Measurements from ENCODE around the gene PRKAG1.

The PRKAG1 gene

DNA sequence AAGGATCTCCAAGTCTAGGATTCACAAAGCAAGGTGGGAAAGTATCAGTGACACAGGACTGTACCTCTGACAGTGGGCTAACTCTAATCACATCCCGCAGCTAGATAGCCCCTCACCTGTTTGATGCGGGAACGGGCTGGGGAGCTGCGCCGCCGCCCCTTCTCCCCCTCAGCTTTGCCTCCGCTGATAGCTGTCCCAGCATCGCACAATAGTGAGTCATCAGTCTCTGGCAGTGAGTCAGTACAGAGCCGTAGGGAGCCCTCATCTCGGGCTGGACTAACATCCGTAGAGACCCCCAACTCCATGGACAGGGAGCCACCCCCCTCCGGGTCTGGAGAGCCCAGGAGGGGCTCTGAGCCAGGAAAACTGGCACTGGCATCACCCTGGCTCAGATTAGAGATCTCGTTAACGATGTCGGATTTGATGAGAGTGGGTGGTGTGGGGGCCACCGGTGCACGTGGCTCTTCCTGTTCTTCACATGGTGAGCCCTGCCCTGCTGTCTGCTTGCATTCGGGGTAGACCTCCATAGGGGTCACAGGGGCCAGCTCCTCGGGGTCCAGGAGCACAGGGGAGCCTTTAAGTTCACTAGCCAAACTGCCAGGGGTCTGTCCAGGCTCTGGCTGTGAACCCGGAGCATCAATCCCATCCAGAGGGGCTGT lies 31.1 kb upstream of the PRKAG1 start:
- no peak for DNase-seq

DNA sequence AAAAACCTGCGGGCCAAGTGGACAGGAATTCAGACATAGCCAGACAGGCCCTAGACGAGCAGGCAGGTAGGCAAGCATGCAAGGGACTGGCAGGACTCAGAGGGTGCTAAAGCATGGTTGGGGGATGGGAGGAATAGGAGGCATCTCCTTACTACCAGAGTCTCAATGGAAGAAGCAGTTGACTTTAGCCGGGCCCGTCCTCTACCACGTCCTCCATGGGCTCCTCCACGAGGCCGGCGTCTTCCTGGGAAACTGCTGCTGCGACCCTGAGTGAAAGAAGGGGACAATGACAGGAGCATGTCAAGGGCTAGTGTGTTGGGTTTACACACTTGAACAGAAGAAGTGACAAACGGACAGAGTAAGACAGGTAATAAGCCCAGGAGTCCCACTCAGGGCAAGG lies 30.4 kb upstream of the PRKAG1 start:
- no peak for DNase-seq

DNA sequence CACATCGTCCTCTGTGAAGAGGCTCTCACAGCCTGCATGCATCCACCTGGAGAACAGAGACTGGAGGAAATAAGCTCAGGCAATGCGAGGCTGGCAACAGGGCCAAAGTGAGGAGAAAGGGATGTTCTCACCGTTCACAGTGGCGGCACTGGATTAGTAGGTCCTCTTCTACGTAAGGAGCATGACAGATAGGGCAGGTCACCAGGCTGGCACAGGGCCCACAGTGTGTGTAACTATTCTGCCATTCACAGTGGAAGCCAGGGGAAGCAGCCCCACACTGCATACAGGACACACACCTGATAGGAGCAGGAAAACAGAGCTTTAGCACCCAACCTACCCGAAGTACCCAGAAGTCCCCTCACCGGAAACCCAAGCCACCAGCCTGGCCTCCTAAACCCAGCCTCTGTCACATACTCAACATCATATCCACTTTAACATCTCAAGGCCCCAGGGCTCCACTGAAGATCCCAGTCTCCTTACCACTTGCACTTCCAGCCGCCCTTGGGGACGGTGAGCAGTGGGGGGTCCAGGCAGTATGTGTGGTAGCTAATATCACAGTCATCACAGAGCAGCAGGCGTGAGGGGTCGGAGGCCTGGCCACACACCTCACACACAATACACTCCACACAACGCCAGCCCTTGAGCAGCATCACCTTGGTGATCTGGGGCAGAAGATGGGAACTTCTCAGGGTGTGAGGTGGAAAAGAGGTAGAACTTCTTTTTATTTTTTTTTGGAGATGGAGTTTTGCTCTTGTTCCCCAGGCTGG lies 27.7 kb upstream of the PRKAG1 start:
- no peak for DNase-seq

- DNase-seq: no peak
Observed at GRCh38 chr12:49044660-49045059, 26.1 kb upstream of the PRKAG1 start.

DNA sequence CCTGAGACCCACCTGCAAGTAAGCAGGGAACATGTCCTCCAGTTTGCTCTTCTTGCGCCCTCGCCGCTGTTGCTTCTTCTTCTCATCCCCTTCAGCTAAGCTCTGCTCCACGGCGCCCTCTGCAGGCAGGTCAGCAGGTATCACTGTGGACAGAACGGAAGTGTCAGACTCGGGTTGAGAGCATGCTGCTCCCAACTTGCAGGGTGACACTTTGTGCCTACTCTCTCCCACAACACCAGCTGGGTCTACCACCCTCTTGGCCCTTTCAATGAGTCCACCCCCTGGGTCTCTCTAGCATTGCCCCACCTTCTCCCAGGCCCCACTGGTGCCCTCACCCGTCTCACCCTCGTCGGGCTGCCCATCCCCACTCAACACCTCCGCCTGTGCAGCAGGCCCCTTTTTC lies 25.3 kb upstream of the PRKAG1 start:
- DNase-seq: no peak

GRCh38 chr12:49043241-49043640 lies 24.7 kb upstream of the PRKAG1 start:
- DNase-seq: no peak

- no peak for DNase-seq
Observed at GRCh38 chr12:49041881-49042484, 23.4 kb upstream of the PRKAG1 start.

- no peak for DNase-seq
Observed at GRCh38 chr12:49041036-49041880, 22.7 kb upstream of the PRKAG1 start.

- no peak for DNase-seq
Observed at GRCh38 chr12:49040364-49040855, 21.8 kb upstream of the PRKAG1 start.

- DNase-seq: no peak
Observed at GRCh38 chr12:49039421-49040363, 21.1 kb upstream of the PRKAG1 start.

DNA sequence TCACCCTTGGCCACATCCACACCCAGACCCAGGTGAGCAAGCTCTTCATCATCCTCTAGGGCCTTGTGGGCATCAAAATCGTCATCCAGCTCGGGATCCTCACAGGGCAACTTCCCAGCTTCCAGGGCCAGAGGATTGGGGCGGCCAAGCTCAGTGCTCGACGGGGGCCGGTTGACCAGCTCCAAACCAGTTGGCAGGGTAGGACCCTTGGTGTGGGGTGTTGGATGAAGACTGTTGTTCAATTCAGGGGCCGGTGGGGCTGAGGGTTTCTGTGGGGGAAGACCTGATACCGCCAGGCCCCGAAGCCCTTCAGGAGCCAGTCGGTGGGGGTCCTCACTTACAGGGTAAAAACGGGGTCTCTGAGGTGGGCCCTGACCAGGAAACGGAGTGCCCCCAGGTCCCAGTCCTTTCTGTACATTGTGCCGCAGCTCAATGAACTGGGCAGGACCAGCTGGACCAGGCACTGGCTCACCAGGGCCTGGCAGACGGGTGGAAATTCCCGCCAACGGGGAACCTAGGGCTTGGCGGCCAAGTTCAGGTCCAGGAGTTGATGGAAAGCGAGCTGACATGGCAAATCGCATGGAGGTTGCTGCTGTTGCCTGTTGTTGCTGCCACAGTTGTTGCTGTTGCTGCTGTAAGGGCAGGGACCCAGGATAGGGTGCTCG lies 19.8 kb upstream of the PRKAG1 start:
- no peak for DNase-seq

DNA sequence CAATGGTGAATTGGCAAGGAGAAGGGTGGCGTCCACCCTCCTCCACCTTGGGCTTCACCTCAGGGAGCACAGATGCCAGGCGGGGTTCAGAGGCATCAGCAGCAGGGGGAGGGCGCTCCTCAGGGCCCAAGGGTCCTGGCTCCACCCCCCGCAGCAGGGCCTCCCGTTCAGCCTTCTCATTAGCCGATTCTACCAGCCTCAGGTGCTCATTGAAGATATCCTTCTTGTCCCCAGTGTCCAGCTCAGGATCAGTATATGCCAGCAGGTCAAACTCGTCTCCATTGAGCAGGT lies 19.3 kb upstream of the PRKAG1 start:
- DNase-seq: no peak

DNA sequence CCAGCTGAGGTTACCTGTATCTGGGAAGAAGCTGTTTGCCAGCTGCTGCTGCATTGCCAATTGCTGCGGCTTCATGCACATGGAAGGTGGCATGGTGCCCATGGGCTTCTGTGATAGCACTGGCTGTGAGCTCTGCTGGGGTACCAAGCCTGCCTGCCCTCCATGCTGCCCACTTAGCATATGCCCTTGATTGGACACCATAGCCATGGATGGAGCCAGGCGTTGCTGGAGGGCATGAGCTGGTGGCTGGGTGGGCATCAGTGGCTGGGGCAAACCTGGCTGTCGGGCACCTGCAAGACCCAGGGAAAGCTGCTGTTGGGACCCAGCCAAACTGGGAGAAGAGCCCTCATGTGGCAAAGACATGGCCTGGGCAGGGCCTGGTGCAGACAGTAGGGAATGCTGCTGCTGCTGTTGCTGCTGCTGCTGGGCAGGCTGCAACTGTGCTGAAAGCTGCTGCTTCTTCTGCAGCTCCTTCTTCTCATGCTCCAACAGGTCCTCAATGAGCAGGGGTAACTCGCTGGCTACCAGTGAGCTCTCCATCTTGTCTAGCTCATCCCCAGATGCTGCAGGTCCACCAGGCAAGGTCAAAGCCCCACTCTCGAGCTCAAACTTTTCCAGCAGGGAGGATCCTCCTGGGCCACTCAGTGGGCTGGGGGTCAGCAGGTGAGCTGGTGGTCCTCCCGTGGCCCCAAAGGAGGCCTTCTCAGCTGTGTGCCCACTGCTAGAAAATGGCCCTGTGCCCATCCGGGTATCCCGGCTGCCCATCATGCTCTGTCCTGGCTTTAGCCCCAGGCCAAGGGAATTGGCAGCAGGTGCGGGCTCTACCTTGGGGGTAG lies 18.8 kb upstream of the PRKAG1 start:
- DNase-seq: no peak

DNA sequence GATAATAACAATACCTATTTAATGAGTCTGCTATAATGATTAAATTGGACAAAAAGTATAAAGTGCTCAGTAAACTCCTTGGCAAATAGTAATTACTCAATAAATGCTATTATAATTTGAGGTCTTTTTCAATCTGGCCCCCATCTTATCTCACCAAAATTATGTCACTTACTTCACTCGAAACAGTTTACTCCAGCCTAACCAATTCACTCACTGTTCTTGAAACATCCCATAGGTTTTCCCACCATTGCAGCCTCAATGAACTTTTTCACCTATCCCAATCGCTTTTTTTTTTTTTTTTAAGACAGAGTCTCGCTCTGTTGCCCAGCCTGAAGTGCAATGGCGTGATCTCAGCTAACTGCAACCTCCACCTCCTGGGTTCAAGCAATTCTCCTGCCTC lies 17.5 kb upstream of the PRKAG1 start:
- DNase-seq: no peak

DNA sequence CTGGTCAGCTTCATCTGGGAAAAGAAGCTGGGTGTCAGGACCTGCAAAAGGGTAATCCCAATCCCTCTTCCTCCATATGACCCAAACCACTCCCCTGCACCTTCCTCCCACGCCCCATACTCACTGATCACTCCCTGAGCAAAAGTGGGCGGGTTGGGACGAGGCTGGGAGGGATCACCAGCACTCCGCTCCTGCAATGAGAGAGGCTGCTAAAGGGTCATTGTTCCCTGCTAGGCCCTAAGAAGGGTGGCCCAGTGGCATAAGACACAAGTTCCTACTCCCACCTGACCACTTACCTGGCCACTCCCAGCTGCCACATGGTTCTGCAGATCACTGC lies 15.7 kb upstream of the PRKAG1 start:
- no peak for DNase-seq

- no peak for DNase-seq
Observed at GRCh38 chr12:49033611-49034285, 15.2 kb upstream of the PRKAG1 start.

- DNase-seq: no peak
Observed at GRCh38 chr12:49032679-49033447, 14.3 kb upstream of the PRKAG1 start.

DNA sequence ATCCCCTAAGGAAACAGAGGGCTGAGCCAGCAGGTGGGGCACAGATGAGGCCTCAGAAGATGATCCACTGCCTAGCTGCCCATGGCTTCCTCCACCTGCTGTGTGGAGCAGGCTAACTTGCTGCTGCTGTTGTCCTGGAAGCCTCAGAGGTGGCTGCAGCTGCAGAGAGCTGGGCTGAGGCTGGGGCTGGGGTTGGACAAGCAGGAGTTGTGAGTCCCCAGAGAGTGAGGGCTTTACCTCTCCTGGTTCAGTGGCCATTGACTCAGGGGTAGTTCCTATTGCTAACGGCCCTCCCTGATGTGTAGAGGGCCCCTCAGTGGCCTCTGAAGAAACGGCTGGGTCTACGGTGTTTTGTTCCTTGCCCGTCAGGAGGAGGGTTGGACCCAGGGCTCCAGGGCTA lies 13.7 kb upstream of the PRKAG1 start:
- DNase-seq: no peak

- DNase-seq: no peak
Observed at GRCh38 chr12:49031573-49032161, 13.1 kb upstream of the PRKAG1 start.

All from NCI-H1105 (cell line).